C4-2B (cell line): ENCODE data around the gene KIF26B.

Experiments
- CTCF ChIP-seq: fragments of 450-650 bp; conservative IDR thresholded peaks from 2 replicates; pipeline ENCODE4 v1.5.1; 2017; ENCODE audit warnings: mild to moderate bottlenecking
- ZFX ChIP-seq: fragments of 450-650 bp; IDR thresholded peaks from 2 replicates; pipeline ENCODE4 v1.6.1; 2017

- no peak for TF ChIP-seq CTCF
- no peak for TF ChIP-seq ZFX
Measured at GRCh38 chr1:245591346-245592188, 436.8 kb downstream of the KIF26B start.
